GM12891 (cell line): Measurements from ENCODE around the gene THEM4.

ENCODE experiments used
- POLR2A ChIP-seq: IDR thresholded peaks from 2 replicates; pipeline ENCODE4 v1.6.1; 2011; ENCODE audit warnings: low read depth, low read length, control low read depth
- POLR2AphosphoS5 ChIP-seq: IDR thresholded peaks from 2 replicates; pipeline ENCODE4 v1.6.1; 2011; ENCODE audit warnings: low read depth, low read length, control low read depth
- SPI1 ChIP-seq: IDR thresholded peaks from 2 replicates; pipeline ENCODE4 v1.6.1; 2011; ENCODE audit warnings: low read depth, low read length, control low read depth
- TAF1 ChIP-seq: IDR thresholded peaks from 2 replicates; pipeline ENCODE4 v1.6.1; 2011; ENCODE audit warnings: low read depth, low read length, control low read depth

DNA sequence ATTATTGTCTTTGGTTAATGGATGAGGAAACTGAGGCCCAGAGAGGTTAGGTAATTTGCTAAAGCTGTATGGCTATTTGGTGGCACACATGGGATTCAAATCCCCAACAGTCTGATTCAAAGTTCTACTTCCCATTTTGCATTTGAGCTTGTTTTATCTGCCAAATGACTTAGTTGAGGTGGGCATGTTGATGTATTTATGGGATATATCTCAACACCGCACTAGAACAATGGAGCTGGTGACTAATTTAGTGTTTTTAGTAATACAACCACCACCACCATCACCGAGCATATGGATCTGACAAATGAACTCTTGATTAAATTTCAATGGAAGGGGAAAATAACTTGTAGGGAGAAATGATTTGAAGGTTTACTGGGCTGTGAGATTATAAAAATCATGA lies 26.8 kb downstream of the THEM4 start:
- TF ChIP-seq POLR2A (no peak), TAF1 (no peak), POLR2AphosphoS5 (no peak), SPI1 (no peak)
